H9 (cell line): Measurements from ENCODE around the gene ROBO1. TPM values are rescaled to one million over a fixed set of nuclear protein-coding genes. Genes with fewer than 3 reads are reported as not detected.

Experiments
- DNase-seq: peaks from one replicate; pipeline ENCODE4 v3.0.0-alpha.2; 2017
- H2AFZ ChIP-seq: one replicate; pipeline ENCODE4 v1.6.1; 2013; ENCODE audit warnings: mild to moderate bottlenecking, low read length, control low read depth, moderate library complexity
- H2AK5ac ChIP-seq: 2 replicates; pipeline ENCODE4 v1.6.1; 2013; ENCODE audit warnings: low read length, control low read depth, mixed read lengths; ENCODE audit not compliant: insufficient read length
- H2BK120ac ChIP-seq: one replicate; pipeline ENCODE4 v1.6.1; 2013; ENCODE audit warnings: low read depth, mild to moderate bottlenecking, low read length, control low read depth, inconsistent platforms; ENCODE audit not compliant: poor library complexity, severe bottlenecking
- H2BK12ac ChIP-seq: 2 replicates; pipeline ENCODE4 v1.6.1; 2013; ENCODE audit warnings: low read length, control low read depth, mixed read lengths, low read depth; ENCODE audit not compliant: insufficient read length
- H2BK15ac ChIP-seq: 2 replicates; pipeline ENCODE4 v1.6.1; 2013; ENCODE audit warnings: low read depth, low read length, control low read depth
- H2BK20ac ChIP-seq: one replicate; pipeline ENCODE4 v1.6.1; 2013; ENCODE audit warnings: low read depth, mild to moderate bottlenecking, low read length, control low read depth, inconsistent platforms; ENCODE audit not compliant: poor library complexity, severe bottlenecking
- H2BK5ac ChIP-seq: 2 replicates; pipeline ENCODE4 v1.6.1; 2013; ENCODE audit warnings: low read length, control low read depth, mixed read lengths; ENCODE audit not compliant: insufficient read length
- H3K14ac ChIP-seq: 2 replicates; pipeline ENCODE4 v1.6.1; 2013; ENCODE audit warnings: low read length, control low read depth; ENCODE audit not compliant: insufficient read depth
- H3K18ac ChIP-seq: 2 replicates; pipeline ENCODE4 v1.6.1; 2013; ENCODE audit warnings: low read depth, mild to moderate bottlenecking, mixed read lengths, low read length, control low read depth; ENCODE audit not compliant: insufficient read length
- H3K23ac ChIP-seq: 2 replicates; pipeline ENCODE4 v1.6.1; 2013; ENCODE audit warnings: low read length, control low read depth, mixed read lengths, low read depth; ENCODE audit not compliant: insufficient read length
- H3K23me2 ChIP-seq: 2 replicates; pipeline ENCODE4 v1.6.1; 2013; ENCODE audit warnings: low read depth, mild to moderate bottlenecking, mixed read lengths, low read length, control low read depth; ENCODE audit not compliant: insufficient read length, poor library complexity, severe bottlenecking
- H3K27ac ChIP-seq: 2 replicates; pipeline ENCODE4 v1.5.1; 2013; ENCODE audit warnings: low read length, control low read depth, mixed read lengths, low read depth; ENCODE audit not compliant: insufficient read length
- H3K27me3 ChIP-seq: 2 replicates; pipeline ENCODE4 v1.6.1; 2013; ENCODE audit warnings: low read length, control low read depth, inconsistent platforms; ENCODE audit not compliant: insufficient read depth
- H3K4ac ChIP-seq: 2 replicates; pipeline ENCODE4 v1.6.1; 2013; ENCODE audit warnings: low read depth, mild to moderate bottlenecking, control low read depth, inconsistent platforms, low read length, moderate library complexity
- H3K4me1 ChIP-seq: 2 replicates; pipeline ENCODE4 v1.6.1; 2013; ENCODE audit warnings: low read length, control low read depth, inconsistent platforms; ENCODE audit not compliant: insufficient read depth
- H3K4me2 ChIP-seq: 2 replicates; pipeline ENCODE4 v1.6.1; 2013; ENCODE audit warnings: low read length, control low read depth, mixed read lengths; ENCODE audit not compliant: insufficient read length, insufficient read depth
- H3K56ac ChIP-seq: 2 replicates; pipeline ENCODE4 v1.6.1; 2013; ENCODE audit warnings: low read depth, mild to moderate bottlenecking, mixed read lengths, low read length, control low read depth; ENCODE audit not compliant: insufficient read length
- H3K79me1 ChIP-seq: 2 replicates; pipeline ENCODE4 v1.6.1; 2013; ENCODE audit warnings: low read depth, mild to moderate bottlenecking, moderate library complexity, low read length, control low read depth, inconsistent platforms; ENCODE audit not compliant: insufficient read depth, poor library complexity, severe bottlenecking
- H3K79me2 ChIP-seq: 2 replicates; pipeline ENCODE4 v1.6.1; 2013; ENCODE audit warnings: low read length, control low read depth, inconsistent platforms; ENCODE audit not compliant: insufficient read depth
- H3K9ac ChIP-seq: 2 replicates; pipeline ENCODE4 v1.6.1; 2013; ENCODE audit warnings: low read length, control low read depth, mixed read lengths; ENCODE audit not compliant: insufficient read length; ENCODE audit errors: extremely low read depth
- H3K9me3 ChIP-seq: one replicate; pipeline ENCODE4 v1.6.1; 2013; ENCODE audit warnings: low read depth, low read length, inconsistent platforms; ENCODE audit not compliant: control insufficient read depth
- H3T11ph ChIP-seq: one replicate; pipeline ENCODE4 v1.6.1; 2013; ENCODE audit warnings: mild to moderate bottlenecking, low read length, control low read depth, inconsistent platforms
- H4K20me1 ChIP-seq: one replicate; pipeline ENCODE4 v1.6.1; 2013; ENCODE audit not compliant: control insufficient read depth, insufficient read length, insufficient read depth
- H4K5ac ChIP-seq: 2 replicates; pipeline ENCODE4 v1.6.1; 2013; ENCODE audit warnings: low read depth, mild to moderate bottlenecking, mixed read lengths, low read length, control low read depth; ENCODE audit not compliant: insufficient read length
- H4K8ac ChIP-seq: replicated peaks from 2 replicates; pipeline ENCODE4 v1.6.1; 2013; ENCODE audit warnings: low read length, control low read depth, mixed read lengths, low read depth; ENCODE audit not compliant: insufficient read length
- H4K91ac ChIP-seq: 2 replicates; pipeline ENCODE4 v1.6.1; 2013; ENCODE audit warnings: low read depth, mild to moderate bottlenecking, moderate library complexity, mixed read lengths, low read length, control low read depth; ENCODE audit not compliant: insufficient read length
- H3K27ac Mint-ChIP-seq, 3 experiments: 2 replicates in 2 of 3; 3 replicates in 1 of 3; pipeline ENCODE4 v1.8.0; 2020 to 2021; ENCODE audit warnings: mixed read lengths in 3 of 3, mild to moderate bottlenecking in 1 of 3, moderate library complexity in 1 of 3
- H3K27me3 Mint-ChIP-seq: 2 replicates; pipeline ENCODE4 v1.8.0; 2021; ENCODE audit warnings: low read depth, mild to moderate bottlenecking, moderate library complexity, mixed read lengths
- H3K36me3 Mint-ChIP-seq, 3 experiments: 2 replicates in 2 of 3; 3 replicates in 1 of 3; pipeline ENCODE4 v1.8.0; 2020 to 2021; ENCODE audit warnings: low read depth in 3 of 3, mixed read lengths in 3 of 3; ENCODE audit not compliant: insufficient read depth in 1 of 3
- H3K4me1 Mint-ChIP-seq, 2 experiments: 2 replicates each; pipeline ENCODE4 v1.8.0; 2020; ENCODE audit warnings: mixed read lengths in 2 of 2
- H3K4me3 Mint-ChIP-seq, 2 experiments: 2 replicates in 1 of 2; 3 replicates in 1 of 2; pipeline ENCODE4 v1.8.0; 2020 to 2021; ENCODE audit warnings: mild to moderate bottlenecking in 2 of 2, mixed read lengths in 2 of 2, moderate library complexity in 1 of 2
- H3K9me3 Mint-ChIP-seq, 2 experiments: 2 replicates in 1 of 2; 3 replicates in 1 of 2; pipeline ENCODE4 v1.8.0; 2020; ENCODE audit warnings: mild to moderate bottlenecking in 2 of 2, mixed read lengths in 2 of 2, moderate library complexity in 1 of 2
- CTCF ChIP-seq: fragments of 200-600 bp; sonication (generic); conservative IDR thresholded peaks from 3 replicates; pipeline ENCODE4 v1.8.0; 2021; ENCODE audit warnings: antibody characterized with exemption, mild to moderate bottlenecking
- whole genome bisulfite sequencing: extraction: QIAGEN DNeasy Blood & Tissue Kit; methylation state at CpG from one replicate; pipeline ENCODE4 v1.1.7; 2013; ENCODE audit warnings: missing lambda C conversion rate, low lambda C conversion rate, mixed read lengths; ENCODE audit not compliant: insufficient read length; ENCODE audit errors: extremely low coverage; 5-methylcytosine and 5-hydroxymethylcytosine counted together
- total RNA-seq: library from RNA; stranded (reverse); gene quantifications from 2 replicates; pipeline ENCODE4 v1.2.1, GENCODE V29; 2021

The ROBO1 gene
- total RNA-seq, 1 experiment from 2014 or later, result 62.7 TPM

GRCh38 chr3:79414806-79415205 lies 353.0 kb downstream of the ROBO1 start:
- no peak overlapping the region for H2BK12ac ChIP-seq

More at GRCh38 chr3:79414806-79415205, 353.0 kb downstream of the ROBO1 start:
- Histone ChIP-seq H2BK5ac (no peak overlapping the region), H2AK5ac (no peak overlapping the region), H2BK120ac (no peak overlapping the region), H3K18ac (no peak overlapping the region), H3K9ac (no peak overlapping the region), H4K8ac (no peak overlapping the region), H2AFZ (no peak overlapping the region), H3K79me1 (no peaks in the 10 kb centered on the region), H2BK15ac (no peak overlapping the region), H3K23ac (no peak overlapping the region), H4K91ac (no peak overlapping the region), H3K27me3 (no peaks in the 10 kb centered on the region), H3K79me2 (no peaks in the 10 kb centered on the region), H3T11ph (no peak overlapping the region), H2BK20ac (no peak overlapping the region), H3K23me2 (no peaks in the 10 kb centered on the region), H3K27ac (no peak overlapping the region), H4K20me1 (no peaks in the 10 kb centered on the region), H3K14ac (no peak overlapping the region), H3K56ac (no peak overlapping the region), H3K4me2 (no peak overlapping the region), H3K4me1 (no peaks in the 10 kb centered on the region), H3K4ac (no peak overlapping the region), H4K5ac (no peak overlapping the region), H3K9me3 (no peaks in the 10 kb centered on the region)
- Mint-ChIP-seq H3K27ac (no peak overlapping the region), H3K4me3 (no peak overlapping the region), H3K4me1 (no peaks in the 10 kb centered on the region), H3K9me3 (no peaks in the 10 kb centered on the region), H3K27me3 (no peaks in the 10 kb centered on the region), H3K36me3 (no peaks in the 10 kb centered on the region)
- no peak for DNase-seq
- no peak for TF ChIP-seq CTCF
- WGBS, result no CpG with 5 or more reads among the region's 3 CpGs
